Limb (tissue), 2 donors: ENCODE results near the gene TBC1D2.

Source experiments
- DNase-seq, 2 donors: peaks; one replicate each; pipeline ENCODE4 v3.0.0-alpha.2; 2016; ENCODE audit errors: extremely low spot score in 2 of 2

The TBC1D2 gene

DNA sequence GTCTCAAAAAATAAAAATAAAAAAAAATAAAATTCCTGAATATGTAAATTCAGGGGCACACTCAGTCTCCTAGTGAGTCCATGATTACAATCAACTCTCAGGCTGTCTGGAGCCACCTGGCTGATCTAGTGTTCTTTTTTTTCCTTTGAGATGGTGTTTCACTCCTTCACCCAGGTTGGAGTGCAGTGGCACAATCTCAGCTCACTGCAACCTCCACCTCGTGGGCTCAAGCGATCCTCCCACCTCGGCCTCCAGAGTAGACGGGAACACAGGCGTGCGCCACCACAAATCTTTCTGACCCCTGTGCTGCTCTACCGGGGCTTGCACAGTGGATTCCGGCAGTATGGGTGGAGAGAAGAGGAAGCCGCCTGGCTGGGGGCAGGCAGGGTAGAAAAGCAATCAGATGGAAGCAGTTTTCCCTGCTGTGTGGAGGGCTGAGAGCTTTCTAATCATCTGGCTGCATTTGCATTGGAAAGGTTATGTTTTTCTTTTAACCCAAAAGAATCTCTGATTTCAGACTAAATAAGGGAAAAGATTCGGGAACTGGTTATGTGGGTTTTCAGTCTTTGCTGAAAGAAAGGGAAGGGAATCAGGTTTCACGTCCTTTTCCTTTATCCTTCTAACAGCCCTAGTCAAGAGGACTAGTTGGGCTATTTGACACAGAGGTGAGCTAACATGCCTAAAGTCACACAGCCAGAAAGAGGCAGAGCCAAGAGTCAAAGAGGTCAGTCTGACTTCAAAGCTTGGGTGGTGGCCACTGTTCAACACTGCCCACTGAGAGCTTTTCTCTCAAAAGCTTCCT lies 36.7 kb downstream of the TBC1D2 start:
- DNase-seq: no peak

DNA sequence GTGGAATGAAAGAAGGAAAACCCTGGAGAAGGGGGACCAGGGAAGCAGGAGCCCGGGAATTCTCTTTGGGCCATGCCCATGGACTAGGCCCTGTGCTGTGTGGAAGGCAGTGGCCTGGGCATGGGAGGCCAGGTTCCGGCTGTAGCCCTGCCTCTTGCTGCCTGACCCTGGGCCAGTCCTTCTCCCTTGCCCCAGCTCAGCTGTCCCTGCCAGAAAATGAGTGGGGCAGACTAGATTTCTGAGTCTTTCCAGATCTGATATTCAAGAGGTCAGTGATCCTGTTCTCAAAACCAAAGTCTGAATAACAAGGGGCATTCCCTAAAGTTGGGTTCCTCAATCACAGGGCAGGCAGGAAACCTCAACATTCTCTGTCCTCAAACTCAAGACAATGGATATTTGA lies 38.2 kb downstream of the TBC1D2 start:
- no peak for DNase-seq

DNA sequence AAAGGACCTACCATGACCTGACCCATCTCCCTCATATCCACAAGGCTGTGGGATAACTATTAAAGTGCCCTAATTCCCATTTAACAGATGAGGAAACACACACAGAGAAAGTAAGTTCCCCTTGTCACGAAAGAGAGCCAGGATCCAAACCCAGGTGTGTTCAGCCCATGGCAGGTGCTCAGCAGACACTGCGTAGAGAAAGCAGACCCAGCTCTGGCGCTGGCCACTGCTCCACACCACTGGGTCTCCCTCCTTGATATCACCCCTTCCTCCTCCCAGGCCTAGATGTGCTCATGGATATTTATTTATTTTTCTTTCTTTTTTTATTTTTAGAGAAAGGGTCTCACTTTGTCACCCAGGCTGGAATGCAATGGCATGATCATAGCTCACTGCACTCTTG lies 39.1 kb downstream of the TBC1D2 start:
- DNase-seq: no peak

DNA sequence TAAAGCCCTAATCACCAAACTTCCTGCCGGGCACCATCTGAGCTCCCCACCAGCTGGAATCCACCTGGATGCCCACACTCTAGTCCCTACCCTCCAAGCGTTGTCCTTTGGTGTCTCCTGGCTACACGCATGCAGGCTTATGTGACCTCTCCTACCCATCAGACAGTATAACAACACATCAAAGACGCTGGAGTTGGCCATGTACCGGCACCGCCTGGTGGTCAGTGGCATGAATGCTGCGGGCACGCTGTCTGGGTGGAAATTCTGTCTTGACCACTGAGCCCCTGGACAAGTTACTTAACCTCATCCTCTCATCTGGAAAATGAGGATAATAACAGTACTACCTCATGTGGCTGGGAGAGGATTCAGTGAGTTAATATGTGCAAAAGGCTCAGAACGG lies 39.6 kb downstream of the TBC1D2 start:
- DNase-seq: no peak

DNA sequence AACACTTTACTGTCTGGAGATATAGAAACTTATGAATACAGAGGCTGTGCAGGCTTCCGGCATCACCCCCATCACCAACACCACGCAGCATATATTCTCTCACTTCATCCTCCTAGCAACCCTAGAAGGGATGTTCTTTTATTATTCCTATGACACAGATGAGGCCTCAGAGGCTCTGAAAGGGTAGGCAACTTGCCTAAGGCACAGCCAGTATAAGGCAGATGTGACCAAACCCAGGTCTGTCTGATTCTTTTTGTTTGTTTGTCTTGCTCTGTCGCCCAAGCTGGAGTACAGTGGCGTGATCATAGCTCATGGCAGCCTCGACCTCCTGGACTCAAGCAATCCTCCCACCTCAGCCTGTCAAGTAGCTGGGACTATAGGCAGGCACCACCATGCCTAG lies 40.2 kb downstream of the TBC1D2 start:
- no peak for DNase-seq

DNA sequence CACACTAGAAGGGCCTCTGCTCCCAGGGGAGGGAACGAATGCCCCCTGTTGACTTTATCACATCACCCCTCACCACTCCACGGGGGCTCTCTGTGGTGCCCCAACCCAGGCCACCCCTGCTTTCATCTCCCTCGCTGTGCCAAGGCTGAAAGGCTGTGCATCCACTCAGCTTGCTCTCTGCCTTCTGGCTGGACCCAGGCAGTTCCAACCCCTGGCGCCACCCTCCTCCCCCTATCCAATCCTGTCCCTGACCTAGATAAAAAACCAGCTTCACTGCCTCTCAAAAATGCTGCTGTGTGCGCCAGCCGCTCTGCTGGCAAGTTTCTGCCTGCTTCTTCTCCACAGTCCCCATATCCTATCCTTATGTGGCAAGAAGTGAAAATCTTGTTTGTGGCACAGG lies 40.6 kb downstream of the TBC1D2 start:
- no peak for DNase-seq

DNA sequence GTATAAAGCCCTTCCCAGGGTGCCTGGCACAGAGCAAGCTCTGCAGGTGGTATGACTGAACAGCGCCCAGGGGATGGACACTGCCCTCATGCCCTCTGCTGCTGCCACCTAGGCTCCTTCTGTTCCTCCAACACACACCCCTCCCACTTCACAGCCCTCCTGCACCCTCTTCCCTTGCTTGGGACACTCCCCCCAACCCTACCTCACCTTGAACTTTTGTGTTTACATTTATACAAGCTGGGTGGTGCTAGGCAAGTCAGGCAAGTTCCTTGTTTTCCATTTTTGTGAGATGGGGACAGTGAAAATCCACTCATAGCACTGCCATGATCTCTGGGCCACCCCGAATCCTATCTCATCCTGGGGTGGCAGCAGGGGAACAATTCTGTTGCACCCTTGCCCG lies 44.2 kb downstream of the TBC1D2 start:
- DNase-seq: no peak

DNA sequence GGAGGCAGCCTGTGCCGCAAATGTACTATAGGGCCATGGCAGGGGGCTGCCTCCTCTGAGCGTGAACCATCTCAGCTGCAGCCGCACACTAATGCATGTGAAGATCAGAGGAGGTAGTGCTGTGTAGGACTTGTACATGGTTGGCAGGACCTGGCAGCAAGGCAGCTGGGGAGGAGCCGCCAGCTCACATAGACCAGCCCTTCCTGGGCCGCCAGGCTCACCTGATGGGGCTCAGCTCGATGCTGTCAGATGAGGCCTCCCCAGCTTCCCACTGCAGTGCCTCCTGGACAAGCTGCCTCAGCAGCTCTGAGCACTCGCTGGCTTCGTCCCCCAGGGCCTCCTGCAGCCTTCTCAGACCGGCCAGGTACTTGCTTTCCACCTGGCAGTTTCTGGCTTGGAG lies 45.0 kb downstream of the TBC1D2 start:
- DNase-seq: no peak

DNA sequence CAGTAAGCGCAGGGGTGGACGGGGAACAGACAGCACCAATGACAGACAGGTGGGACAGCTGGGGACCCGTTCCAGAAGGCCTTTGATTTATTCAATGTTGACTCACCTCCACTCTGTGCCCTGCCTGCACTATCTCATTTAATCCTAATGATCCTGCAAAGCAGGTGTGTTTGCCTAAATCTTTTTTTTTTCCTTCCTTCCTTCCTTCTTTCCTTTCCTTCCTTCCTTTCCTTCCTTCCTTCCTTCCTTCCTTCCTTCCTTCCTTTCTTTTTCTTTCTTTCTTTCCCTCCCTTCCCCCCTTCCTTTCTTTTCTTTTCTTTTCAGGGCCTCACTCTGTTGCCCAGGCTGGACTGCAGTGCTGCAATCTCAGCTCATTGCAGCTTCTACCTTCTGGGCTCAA lies 45.9 kb downstream of the TBC1D2 start:
- no peak for DNase-seq

DNA sequence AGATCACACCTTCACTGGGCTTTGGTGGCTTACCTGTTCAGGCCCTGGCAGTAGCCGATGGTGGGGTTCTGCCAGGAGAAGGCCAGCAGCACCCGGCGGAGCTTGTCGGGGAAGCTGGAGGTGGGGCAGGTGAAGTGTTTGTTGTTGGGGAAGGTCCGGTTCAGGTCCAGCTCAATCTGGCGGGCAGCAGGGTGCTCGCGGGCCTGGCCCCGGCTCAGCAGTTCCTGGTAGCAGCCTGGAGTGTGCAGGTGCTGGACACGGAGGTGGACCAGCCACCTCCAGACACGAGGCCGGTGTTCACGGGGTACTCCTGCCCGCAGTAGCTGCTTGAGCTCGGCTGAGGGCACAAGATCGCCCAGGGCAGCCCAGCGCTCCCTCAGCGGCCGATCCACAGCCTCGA lies 46.8 kb downstream of the TBC1D2 start:
- DNase-seq: no peak

DNA sequence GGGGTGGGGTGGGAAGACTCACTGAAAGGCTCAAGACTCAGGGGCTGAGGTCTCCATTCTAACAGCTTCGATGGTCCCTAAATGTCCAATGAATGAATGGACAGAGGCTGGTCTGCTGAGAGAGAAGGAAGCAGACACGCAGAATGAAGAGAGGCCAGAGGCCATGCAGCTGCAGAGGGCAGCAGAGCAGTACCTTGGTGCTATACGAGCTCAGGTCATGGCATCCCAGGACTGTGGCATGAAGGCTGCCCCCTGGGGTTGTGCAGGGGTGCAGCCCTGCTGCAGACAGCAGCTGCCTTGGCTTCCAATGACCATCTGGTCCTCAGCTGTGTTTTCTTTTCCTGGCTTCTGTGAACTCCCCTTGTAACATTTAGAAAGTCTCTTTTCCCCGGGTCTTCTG lies 47.8 kb downstream of the TBC1D2 start:
- no peak for DNase-seq

DNA sequence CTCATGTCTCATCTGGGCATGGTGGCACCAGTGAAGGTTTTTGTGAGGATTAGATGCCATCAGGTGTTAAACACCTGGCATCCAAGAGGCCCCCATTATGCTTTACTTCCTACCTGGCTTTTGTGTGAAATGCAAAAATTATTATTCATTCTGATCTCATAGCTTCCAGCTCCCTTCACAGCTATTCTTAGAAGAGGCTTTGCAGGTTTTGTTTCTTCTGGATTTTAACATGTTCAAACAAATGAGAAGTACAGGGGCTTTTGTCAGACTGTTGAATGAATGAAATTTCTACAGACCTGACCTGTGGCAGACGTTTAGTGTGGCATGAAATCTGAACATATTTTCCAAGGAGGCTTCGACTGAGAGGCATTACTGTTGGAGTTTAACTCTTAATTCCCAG lies 48.7 kb downstream of the TBC1D2 start:
- DNase-seq: no peak

DNA sequence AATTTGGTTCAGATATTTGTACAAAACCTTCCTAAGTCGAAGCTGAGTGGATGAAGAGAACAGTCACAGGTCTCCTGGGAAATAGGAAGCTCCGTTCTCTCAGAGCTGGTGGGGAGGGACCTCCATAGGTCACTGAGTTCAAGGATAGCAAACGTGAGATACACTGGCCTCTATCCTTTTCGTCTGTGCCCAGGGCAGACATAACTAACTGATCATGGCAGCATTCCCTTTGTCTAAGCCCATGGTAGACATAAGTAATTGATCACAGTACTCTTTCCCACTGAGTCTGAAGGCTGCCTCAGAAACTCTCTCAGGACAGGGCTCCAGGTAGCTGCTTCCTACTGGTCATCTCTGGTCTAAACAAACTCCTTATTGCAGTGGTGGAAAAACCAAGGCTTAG lies 50.8 kb downstream of the TBC1D2 start:
- no peak for DNase-seq

DNA sequence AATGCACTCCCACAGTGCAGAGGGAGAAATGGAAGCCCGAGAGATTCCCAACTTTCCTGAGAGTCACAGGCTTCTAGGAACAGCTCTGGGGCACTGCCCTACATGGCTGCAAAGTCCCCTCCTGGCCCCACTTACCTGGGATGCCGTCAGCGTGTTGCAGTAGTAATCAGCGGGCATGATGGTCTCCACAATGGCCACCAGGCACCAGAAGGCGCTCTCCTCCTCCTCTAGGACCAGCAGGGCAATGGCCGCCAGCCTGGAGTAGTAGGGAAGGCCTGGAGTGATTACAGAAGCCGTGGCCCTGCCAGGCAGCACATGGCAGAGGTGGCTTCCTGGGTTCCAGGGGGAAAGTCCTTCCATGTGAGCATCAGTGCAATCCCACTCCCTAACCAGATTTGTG lies 52.3 kb downstream of the TBC1D2 start:
- no peak for DNase-seq

DNA sequence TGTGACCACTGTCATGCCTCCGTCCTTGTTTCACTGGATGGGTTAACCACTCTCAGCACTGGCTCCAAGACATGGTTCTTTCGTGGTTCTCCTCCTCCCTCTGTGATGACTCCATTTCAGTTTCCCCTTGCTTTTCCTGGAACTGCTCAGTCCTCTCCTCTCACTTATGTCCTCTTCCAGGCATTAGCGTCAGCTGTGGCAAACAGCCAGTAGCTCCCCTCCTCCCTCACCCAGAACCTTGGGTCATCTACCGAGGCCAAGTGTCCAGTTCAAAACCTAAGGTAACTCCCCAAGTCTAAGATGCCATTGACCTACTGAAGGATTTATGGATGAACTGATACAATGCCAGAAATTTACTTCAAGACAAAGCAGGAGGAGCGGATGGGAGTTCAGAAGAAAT lies 53.2 kb downstream of the TBC1D2 start:
- no peak for DNase-seq

DNA sequence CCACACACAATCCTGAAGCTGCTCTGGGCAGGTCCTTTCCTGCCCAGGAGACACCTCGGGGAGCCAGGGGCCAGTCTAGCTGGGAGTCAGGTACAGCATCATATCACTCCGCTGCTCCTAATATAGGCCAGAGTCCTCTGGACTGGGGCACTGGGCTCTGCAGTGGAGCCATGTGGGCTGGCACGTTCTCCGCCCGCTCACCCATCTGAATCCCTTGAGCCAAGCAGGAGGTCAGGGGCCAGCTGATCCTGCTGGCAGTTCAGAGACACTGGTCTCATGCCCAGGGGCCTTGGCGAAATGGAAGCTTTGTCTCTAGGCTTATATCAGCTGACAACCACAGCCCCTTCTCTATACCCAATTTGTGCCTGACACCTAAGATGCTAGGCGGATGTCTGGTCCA lies 53.7 kb downstream of the TBC1D2 start:
- DNase-seq: no peak

DNA sequence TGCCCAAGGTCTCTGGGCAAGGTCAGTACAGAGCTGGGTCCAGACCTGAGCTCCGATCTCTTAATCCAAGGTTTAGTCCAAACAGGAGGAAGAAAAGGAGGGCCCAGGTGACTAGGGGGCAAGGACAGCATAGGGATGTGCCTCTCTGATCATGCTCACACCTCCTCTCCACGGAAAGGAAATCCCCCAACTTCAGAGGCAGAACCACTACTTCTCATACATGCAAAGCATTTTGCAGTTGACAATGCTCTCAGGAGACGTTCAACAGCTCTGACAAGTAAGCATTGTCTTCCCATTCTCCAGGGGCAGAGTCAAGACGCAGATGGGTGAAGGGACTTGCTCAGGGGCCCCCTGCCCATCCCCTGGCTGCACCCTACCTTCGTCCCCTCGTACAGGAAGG lies 54.3 kb downstream of the TBC1D2 start:
- DNase-seq: no peak

DNA sequence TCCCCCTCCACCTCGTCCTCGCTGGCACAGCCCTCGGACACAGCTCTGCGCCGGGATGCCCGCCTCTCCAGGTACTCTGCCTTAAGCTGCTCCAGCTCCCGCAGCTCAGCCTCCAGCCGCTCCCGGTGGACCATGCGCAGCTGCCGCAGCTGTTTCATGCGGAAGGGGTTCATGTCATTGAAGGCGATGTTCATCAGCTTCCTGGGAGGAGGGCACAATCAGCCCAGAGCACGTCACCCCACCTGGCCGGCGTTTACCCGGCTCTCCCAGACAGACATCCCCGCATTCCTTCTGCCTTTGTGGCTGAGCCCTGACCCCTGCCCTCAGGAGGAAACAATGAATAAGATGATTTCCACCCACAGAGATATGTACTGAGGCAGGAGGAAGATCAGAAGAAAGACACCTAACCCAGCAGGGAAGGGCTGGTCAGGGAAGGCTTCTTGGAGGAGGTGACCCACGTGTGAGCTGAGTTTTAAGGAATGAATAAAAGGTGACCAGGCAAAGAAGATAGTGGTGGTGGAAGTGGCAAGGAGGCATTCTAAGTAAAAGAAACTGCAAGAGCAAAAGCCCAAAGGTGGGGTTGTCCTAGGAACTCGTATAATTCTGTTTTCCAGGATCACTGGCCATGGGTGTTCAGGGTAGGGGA lies 55.9 kb downstream of the TBC1D2 start:
- DNase-seq: no peak

DNA sequence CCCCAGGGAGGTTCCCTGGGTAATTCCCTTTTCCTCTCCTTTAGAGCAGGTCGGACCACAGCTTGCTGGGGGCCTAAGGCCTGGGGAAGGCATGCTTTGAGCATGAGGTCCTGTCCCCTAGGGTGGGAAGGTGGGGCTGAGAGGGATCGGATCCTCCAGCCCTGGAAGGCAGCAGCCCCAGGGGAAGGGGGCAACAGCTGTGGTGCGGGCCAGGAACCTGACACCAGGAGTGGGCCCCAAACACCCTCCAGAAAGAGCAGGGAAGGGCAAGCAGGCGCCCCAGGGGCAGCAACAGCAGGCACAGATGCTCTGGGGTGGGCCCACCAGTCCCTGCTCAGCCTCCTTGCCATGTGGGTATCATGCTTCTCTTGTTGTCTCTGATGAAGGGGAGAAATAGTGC lies 59.8 kb downstream of the TBC1D2 start:
- DNase-seq: no peak

DNA sequence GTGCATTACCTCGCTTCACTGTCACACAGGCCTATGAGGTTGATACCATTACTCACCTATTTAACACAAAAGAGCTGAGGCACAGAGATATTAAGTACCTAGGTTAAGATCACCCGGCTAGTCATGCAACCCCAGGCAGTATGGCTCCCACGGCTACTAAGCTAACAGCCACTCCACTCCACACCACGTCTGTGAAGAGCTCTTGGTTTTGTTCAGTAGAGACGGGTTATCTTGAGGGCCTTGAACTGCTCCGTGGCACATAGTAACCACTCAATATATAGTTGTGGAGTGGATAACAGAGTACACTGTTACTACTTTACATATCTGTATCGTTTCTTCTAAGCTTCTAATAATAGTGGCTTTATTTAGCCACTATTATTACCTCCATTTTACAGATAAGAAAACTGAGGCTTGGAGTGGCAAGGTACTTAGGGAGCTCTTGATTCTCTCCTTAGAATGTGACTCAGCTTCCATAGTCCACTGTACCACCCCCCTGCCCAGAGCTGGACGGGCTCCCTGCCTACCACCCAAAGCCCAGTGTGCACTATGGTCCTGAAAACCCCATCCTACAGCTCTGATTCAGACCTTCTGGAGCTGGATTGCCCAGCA lies 62.0 kb downstream of the TBC1D2 start:
- DNase-seq: no peak

DNA sequence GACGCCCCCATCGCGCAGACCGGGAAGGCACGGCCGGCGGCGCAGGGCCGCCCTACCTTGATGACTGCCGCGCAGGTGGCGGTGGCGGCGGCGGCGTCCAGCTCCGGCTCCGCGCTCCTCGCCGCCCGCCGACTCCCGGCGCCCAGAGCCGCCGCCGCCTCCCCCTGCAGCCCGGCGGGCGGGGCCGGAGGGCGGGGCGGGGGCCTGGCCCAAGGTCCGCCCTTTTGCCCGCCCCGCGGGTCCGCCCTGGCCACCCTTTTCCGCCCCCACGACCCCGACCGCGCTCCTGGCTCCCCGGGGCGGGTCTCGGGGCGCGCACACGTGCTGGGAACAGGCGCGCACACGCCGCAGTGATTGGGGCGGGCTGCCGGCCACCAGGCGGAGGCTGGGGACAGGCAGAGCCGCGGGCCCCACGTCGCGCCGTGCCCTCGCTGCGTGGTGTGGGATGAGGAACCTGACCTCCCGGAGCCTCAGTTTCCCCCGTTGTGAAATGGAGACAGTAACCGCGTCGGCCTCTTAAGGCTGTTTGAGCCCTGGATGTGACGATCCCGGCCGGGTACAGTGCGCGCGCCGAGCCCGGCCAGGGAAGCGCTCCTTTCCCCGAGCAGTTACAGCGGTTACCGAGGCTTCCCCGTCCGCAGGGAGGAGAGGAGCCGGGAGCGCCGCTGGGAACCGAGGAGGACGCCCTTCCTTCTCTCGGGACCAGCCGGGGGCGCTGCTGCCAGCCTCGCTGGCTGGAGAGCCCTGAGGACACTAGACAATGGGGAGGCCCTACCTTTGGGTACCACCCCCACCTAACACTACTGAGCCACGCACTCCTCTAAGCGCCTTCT lies 62.7 kb downstream of the TBC1D2 start, which contains the start of gene CORO2A:
Gene CORO2A, minus strand, starts transcription at position 135 of the 833 bp plus-strand sequence. CDS start 34,977 bp downstream, outside the sequence.
- DNase-seq: peak; percentile 16 to 78
